Measurements from ENCODE around the gene MED12L.

MED12L gene

DNA sequence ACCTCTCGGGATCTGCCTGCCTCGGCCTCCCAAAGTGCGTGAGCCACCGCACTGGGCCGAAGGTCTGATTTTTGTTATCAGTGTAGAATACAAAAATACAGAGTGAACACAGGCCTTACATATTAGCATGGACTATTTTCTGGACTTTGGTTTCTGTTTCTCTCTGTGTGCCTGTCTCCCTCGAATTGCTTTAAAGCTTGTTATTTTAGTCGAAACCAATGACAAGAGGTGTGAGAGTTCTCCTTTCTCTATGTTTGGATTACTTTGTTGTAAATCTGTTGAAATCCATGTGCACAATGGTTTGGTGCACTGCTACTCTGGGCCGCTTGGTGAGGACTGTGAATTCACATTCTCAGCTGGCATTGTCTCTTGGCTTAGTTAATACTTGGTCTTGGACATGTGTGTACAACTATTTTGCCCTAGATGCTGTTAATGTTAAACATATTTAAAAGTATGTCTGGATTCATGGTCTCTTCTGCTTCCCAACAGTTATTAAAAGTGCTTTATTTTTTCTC, 23.9 kb downstream of the MED12L start:
- TF ChIP-seq ZNF8 (CRISPR knock-in tag; IDR thresholded peaks at IDR 0.05) = no peak
- TF ChIP-seq OSR1 (CRISPR knock-in tag; IDR thresholded peaks at IDR 0.05) = no peak
- TF ChIP-seq GLIS3 (CRISPR knock-in tag; IDR thresholded peaks at IDR 0.05) = no peak
- no peak for TF ChIP-seq TCF4 (CRISPR knock-in tag; IDR thresholded peaks at IDR 0.05; ENCODE audit: borderline replicate concordance)
- TF ChIP-seq PPARA (CRISPR knock-in tag; IDR thresholded peaks at IDR 0.05; ENCODE audit: borderline replicate concordance) = no peak
- TF ChIP-seq, protein P1, sequence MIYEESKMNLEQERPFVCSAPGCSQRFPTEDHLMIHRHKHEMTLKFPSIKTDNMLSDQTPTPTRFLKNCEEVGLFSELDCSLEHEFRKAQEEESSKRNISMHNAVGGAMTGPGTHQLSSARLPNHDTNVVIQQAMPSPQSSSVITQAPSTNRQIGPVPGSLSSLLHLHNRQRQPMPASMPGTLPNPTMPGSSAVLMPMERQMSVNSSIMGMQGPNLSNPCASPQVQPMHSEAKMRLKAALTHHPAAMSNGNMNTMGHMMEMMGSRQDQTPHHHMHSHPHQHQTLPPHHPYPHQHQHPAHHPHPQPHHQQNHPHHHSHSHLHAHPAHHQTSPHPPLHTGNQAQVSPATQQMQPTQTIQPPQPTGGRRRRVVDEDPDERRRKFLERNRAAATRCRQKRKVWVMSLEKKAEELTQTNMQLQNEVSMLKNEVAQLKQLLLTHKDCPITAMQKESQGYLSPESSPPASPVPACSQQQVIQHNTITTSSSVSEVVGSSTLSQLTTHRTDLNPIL (CRISPR knock-in tag; IDR thresholded peaks at IDR 0.05; ENCODE audit: low read depth) = no peak
- TF ChIP-seq CSDC2 (CRISPR knock-in tag; IDR thresholded peaks at IDR 0.05) = no peak
- no peak for TF ChIP-seq SNAI2 (CRISPR knock-in tag; IDR thresholded peaks at IDR 0.05)
- no peak for TF ChIP-seq ZC3H10 (CRISPR knock-in tag; IDR thresholded peaks at IDR 0.05)
- TF ChIP-seq TOX (CRISPR knock-in tag; IDR thresholded peaks at IDR 0.05; ENCODE audit: borderline replicate concordance) = no peak
- TF ChIP-seq RARB (CRISPR knock-in tag; IDR thresholded peaks at IDR 0.05) = no peak
- TF ChIP-seq, protein P2, sequence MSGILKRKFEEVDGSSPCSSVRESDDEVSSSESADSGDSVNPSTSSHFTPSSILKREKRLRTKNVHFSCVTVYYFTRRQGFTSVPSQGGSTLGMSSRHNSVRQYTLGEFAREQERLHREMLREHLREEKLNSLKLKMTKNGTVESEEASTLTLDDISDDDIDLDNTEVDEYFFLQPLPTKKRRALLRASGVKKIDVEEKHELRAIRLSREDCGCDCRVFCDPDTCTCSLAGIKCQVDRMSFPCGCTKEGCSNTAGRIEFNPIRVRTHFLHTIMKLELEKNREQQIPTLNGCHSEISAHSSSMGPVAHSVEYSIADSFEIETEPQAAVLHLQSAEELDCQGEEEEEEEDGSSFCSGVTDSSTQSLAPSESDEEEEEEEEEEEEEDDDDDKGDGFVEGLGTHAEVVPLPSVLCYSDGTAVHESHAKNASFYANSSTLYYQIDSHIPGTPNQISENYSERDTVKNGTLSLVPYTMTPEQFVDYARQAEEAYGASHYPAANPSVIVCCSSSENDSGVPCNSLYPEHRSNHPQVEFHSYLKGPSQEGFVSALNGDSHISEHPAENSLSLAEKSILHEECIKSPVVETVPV (CRISPR knock-in tag; IDR thresholded peaks at IDR 0.05) = no peak
- TF ChIP-seq, protein P3, sequence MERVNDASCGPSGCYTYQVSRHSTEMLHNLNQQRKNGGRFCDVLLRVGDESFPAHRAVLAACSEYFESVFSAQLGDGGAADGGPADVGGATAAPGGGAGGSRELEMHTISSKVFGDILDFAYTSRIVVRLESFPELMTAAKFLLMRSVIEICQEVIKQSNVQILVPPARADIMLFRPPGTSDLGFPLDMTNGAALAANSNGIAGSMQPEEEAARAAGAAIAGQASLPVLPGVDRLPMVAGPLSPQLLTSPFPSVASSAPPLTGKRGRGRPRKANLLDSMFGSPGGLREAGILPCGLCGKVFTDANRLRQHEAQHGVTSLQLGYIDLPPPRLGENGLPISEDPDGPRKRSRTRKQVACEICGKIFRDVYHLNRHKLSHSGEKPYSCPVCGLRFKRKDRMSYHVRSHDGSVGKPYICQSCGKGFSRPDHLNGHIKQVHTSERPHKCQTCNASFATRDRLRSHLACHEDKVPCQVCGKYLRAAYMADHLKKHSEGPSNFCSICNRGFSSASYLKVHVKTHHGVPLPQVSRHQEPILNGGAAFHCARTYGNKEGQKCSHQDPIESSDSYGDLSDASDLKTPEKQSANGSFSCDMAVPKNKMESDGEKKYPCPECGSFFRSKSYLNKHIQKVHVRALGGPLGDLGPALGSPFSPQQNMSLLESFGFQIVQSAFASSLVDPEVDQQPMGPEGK (CRISPR knock-in tag; IDR thresholded peaks at IDR 0.05; ENCODE audit: borderline replicate concordance) = no peak
- TF ChIP-seq ESRRG (CRISPR knock-in tag; IDR thresholded peaks at IDR 0.05) = no peak
- no peak for TF ChIP-seq ARNTL (CRISPR knock-in tag; IDR thresholded peaks at IDR 0.05; ENCODE audit: borderline replicate concordance, low read depth)
- no peak for TF ChIP-seq ISL1 (CRISPR knock-in tag; IDR thresholded peaks at IDR 0.05)
- no peak for TF ChIP-seq ZNF565 (CRISPR knock-in tag; conservative IDR thresholded peaks at IDR 0.05; ENCODE audit: low read depth)
- no peak for TF ChIP-seq ZNF70 (CRISPR knock-in tag; IDR thresholded peaks at IDR 0.05)
- no peak for ATAC-seq

DNA sequence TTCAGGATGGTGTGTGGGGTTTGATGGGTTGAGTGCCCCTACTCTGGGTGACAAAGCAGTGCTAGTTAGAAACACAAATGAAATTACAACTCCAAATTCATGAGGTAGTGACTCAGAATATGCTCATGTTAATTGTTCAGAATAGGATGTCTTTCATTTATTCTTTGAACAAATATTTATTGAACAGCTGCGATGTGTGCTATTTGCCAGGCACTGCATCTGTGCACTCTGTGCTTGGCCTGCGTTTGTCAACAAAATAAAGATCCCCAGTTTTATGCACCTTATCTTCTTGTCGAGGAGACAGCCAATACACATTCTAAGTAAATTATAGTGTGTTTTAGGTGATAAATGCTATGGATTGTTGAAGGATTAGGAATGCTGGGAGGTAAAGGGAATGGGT, 27.3 kb downstream of the MED12L start:
- no peak for TF ChIP-seq ZFP30 (CRISPR knock-in tag; IDR thresholded peaks at IDR 0.05)
- TF ChIP-seq ZC3H10 (CRISPR knock-in tag; IDR thresholded peaks at IDR 0.05) = no peak
- TF ChIP-seq PPARA (CRISPR knock-in tag; IDR thresholded peaks at IDR 0.05; ENCODE audit: borderline replicate concordance) = no peak
- ATAC-seq = no peak

DNA sequence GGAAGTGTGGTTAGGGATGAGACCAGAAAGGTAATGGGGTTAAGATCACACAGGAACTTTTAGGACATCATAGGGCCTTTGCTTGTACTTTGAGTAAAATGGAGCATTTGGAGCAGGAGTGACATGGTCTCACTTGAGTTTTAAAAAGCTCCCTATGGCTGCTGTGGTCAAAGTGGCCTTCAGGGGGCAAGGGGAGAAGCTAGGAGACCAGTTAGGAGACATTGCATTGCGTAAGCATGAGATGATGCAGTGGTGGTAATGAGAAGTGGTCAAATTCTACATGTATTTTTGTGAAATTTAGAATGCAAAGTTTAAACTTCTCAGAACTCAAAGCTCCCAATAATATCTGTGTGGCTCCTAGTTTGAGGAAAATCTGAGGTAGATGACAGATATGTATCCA, 27.9 kb downstream of the MED12L start:
- TF ChIP-seq ESRRG (CRISPR knock-in tag; IDR thresholded peaks at IDR 0.05) (no peak), ZNF70 (CRISPR knock-in tag; IDR thresholded peaks at IDR 0.05) (no peak), ZFP3 (CRISPR knock-in tag; IDR thresholded peaks at IDR 0.05) (no peak), PPARA (CRISPR knock-in tag; IDR thresholded peaks at IDR 0.05; ENCODE audit: borderline replicate concordance) (no peak), ARNTL (CRISPR knock-in tag; IDR thresholded peaks at IDR 0.05; ENCODE audit: borderline replicate concordance, low read depth) (no peak), ZNF8 (CRISPR knock-in tag; IDR thresholded peaks at IDR 0.05) (no peak), TCF4 (CRISPR knock-in tag; IDR thresholded peaks at IDR 0.05; ENCODE audit: borderline replicate concordance) (no peak), GLIS3 (CRISPR knock-in tag; IDR thresholded peaks at IDR 0.05) (no peak), OSR1 (CRISPR knock-in tag; IDR thresholded peaks at IDR 0.05) (no peak)
- TF ChIP-seq, protein P3 (CRISPR knock-in tag; IDR thresholded peaks at IDR 0.05; ENCODE audit: borderline replicate concordance) = no peak
- TF ChIP-seq, protein P1 (CRISPR knock-in tag; IDR thresholded peaks at IDR 0.05; ENCODE audit: low read depth) = no peak
- TF ChIP-seq, protein P4, sequence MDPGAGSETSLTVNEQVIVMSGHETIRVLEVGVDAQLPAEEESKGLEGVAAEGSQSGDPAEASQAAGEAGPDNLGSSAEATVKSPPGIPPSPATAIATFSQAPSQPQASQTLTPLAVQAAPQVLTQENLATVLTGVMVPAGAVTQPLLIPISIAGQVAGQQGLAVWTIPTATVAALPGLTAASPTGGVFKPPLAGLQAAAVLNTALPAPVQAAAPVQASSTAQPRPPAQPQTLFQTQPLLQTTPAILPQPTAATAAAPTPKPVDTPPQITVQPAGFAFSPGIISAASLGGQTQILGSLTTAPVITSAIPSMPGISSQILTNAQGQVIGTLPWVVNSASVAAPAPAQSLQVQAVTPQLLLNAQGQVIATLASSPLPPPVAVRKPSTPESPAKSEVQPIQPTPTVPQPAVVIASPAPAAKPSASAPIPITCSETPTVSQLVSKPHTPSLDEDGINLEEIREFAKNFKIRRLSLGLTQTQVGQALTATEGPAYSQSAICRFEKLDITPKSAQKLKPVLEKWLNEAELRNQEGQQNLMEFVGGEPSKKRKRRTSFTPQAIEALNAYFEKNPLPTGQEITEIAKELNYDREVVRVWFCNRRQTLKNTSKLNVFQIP (CRISPR knock-in tag; IDR thresholded peaks at IDR 0.05; ENCODE audit: borderline replicate concordance, low read depth) = no peak
- TF ChIP-seq, protein P5, sequence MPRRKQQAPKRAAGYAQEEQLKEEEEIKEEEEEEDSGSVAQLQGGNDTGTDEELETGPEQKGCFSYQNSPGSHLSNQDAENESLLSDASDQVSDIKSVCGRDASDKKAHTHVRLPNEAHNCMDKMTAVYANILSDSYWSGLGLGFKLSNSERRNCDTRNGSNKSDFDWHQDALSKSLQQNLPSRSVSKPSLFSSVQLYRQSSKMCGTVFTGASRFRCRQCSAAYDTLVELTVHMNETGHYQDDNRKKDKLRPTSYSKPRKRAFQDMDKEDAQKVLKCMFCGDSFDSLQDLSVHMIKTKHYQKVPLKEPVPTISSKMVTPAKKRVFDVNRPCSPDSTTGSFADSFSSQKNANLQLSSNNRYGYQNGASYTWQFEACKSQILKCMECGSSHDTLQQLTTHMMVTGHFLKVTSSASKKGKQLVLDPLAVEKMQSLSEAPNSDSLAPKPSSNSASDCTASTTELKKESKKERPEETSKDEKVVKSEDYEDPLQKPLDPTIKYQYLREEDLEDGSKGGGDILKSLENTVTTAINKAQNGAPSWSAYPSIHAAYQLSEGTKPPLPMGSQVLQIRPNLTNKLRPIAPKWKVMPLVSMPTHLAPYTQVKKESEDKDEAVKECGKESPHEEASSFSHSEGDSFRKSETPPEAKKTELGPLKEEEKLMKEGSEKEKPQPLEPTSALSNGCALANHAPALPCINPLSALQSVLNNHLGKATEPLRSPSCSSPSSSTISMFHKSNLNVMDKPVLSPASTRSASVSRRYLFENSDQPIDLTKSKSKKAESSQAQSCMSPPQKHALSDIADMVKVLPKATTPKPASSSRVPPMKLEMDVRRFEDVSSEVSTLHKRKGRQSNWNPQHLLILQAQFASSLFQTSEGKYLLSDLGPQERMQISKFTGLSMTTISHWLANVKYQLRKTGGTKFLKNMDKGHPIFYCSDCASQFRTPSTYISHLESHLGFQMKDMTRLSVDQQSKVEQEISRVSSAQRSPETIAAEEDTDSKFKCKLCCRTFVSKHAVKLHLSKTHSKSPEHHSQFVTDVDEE (CRISPR knock-in tag; IDR thresholded peaks at IDR 0.05) = no peak
- TF ChIP-seq, protein P2 (CRISPR knock-in tag; IDR thresholded peaks at IDR 0.05) = no peak
- no peak for ATAC-seq
